K562 (cell line): Measurements from ENCODE around the gene MYBL2. TPM values are rescaled to one million over a fixed set of nuclear protein-coding genes. Genes with fewer than 3 reads are reported as not detected.
A peak's percentile ranks its signal among the peaks of the same experiment; 100 is the strongest.

Source experiments
- CHD1 ChIP-seq: fragments of 200-600 bp; sonication (generic); IDR thresholded peaks from one replicate; pipeline ENCODE4 v1.6.1; 2012; ENCODE audit warnings: mild to moderate bottlenecking, moderate library complexity, low read length, inconsistent platforms
- COPS2 ChIP-seq: fragments of 450-650 bp; conservative IDR thresholded peaks from 2 replicates; pipeline ENCODE4 v1.6.1; 2016; ENCODE audit warnings: mild to moderate bottlenecking, moderate library complexity
- CSDE1 ChIP-seq, 2 experiments: fragments of 450-650 bp; IDR thresholded peaks; 2 replicates each; pipeline ENCODE4 v1.6.1; 2016; ENCODE audit warnings: mild to moderate bottlenecking in 1 of 2
- FOXK1 ChIP-seq: sonication (generic); formaldehyde crosslinking; IDR thresholded peaks from 2 replicates; pipeline ENCODE4 v1.8.0; 2022; ENCODE audit warnings: missing genetic modification reagents, mild to moderate bottlenecking, borderline replicate concordance
- GTF2A2 ChIP-seq: IDR thresholded peaks from 2 replicates; pipeline ENCODE4 v1.6.1; 2016; ENCODE audit warnings: mild to moderate bottlenecking, missing genetic modification characterization, missing compliant biosample characterization
- HNRNPK ChIP-seq: fragments of 200-400 bp; formaldehyde crosslinking; IDR thresholded peaks from one replicate; pipeline ENCODE4 v1.6.1; 2018; ENCODE audit warnings: mild to moderate bottlenecking, low read depth, low read length; ENCODE audit not compliant: poor library complexity, severe bottlenecking
- KLF10 ChIP-seq: fragments of 250-450 bp; sonication (Bioruptor Pico); IDR thresholded peaks from 2 replicates; pipeline ENCODE4 v1.6.1; 2021; ENCODE audit warnings: matching md5 sums
- KLF13 ChIP-seq: fragments of 450-650 bp; IDR thresholded peaks from 2 replicates; pipeline ENCODE4 v1.6.1; 2016; ENCODE audit warnings: missing genetic modification characterization, low read depth, mild to moderate bottlenecking, missing compliant biosample characterization, moderate library complexity, borderline replicate concordance
- MBD2 ChIP-seq: sonication (generic); IDR thresholded peaks from 2 replicates; pipeline ENCODE4 v1.6.1; 2016; ENCODE audit warnings: low read depth, borderline replicate concordance
- MEF2A ChIP-seq: IDR thresholded peaks from 2 replicates; pipeline ENCODE4 v1.6.1; 2011; ENCODE audit warnings: low read depth, mild to moderate bottlenecking, low read length, moderate library complexity; ENCODE audit not compliant: control insufficient read depth
- SMAD2 ChIP-seq: fragments of 150-350 bp; IDR thresholded peaks from 2 replicates; pipeline ENCODE4 v1.6.1; 2014; ENCODE audit warnings: low read depth, mild to moderate bottlenecking, low read length
- ZNF134 ChIP-seq: fragments of 250-450 bp; sonication (Bioruptor Pico); conservative IDR thresholded peaks from 2 replicates; pipeline ENCODE4 v1.4.0; 2020
- ZNF830 ChIP-seq: fragments of 250-450 bp; sonication (Bioruptor Pico); IDR thresholded peaks from 2 replicates; pipeline ENCODE4 v1.5.0; 2021; ENCODE audit warnings: mild to moderate bottlenecking
- polyA plus RNA-seq, 8 experiments: library from polyadenylated mRNA; depleted of rRNA in 4 of 8; stranded (reverse) in 5 of 8; unstranded in 3 of 8; fragments of >200 nt; fragmentation: Nextera tagmentation in 2 of 8; fragmentation: Illumina TruSeq in 1 of 8; extraction: Ambion mirVana in 2 of 8; extraction: Trizol in 1 of 8; gene quantifications; 2 replicates each; pipeline versions ENCODE4 v1.2.1 to v1.2.3, GENCODE V29; 2011 to 2014; ENCODE audit warnings: inconsistent platforms in 1 of 8, missing spikeins in 1 of 8
- total RNA-seq, 7 experiments: library from RNA; depleted of rRNA in 6 of 7; stranded (reverse); fragments of >200 nt in 6 of 7; fragmentation: Illumina TruSeq in 2 of 7; extraction: Trizol in 2 of 7; gene quantifications; 2 replicates each; pipeline versions ENCODE4 v1.2.1 to v1.2.3, GENCODE V29; 2011 to 2021; ENCODE audit warnings: low replicate concordance in 1 of 7
- TF ChIP-seq, protein P1 (sequence below): fragments of 450-650 bp; IDR thresholded peaks from 2 replicates; pipeline ENCODE4 v1.6.1; 2016; ENCODE audit warnings: mild to moderate bottlenecking, moderate library complexity
- TF ChIP-seq, protein P2 (sequence below): fragments of 250-450 bp; sonication (Bioruptor Pico); IDR thresholded peaks from 2 replicates; pipeline ENCODE4 v1.4.0; 2020; ENCODE audit warnings: borderline replicate concordance

The MYBL2 gene
- total and polyA plus RNA-seq, 9 of the 15 experiments (the other 6 are each of a cell fraction or from before 2014, with no cell fraction given), result 4.4 to 169 (median 52.5) TPM

DNA sequence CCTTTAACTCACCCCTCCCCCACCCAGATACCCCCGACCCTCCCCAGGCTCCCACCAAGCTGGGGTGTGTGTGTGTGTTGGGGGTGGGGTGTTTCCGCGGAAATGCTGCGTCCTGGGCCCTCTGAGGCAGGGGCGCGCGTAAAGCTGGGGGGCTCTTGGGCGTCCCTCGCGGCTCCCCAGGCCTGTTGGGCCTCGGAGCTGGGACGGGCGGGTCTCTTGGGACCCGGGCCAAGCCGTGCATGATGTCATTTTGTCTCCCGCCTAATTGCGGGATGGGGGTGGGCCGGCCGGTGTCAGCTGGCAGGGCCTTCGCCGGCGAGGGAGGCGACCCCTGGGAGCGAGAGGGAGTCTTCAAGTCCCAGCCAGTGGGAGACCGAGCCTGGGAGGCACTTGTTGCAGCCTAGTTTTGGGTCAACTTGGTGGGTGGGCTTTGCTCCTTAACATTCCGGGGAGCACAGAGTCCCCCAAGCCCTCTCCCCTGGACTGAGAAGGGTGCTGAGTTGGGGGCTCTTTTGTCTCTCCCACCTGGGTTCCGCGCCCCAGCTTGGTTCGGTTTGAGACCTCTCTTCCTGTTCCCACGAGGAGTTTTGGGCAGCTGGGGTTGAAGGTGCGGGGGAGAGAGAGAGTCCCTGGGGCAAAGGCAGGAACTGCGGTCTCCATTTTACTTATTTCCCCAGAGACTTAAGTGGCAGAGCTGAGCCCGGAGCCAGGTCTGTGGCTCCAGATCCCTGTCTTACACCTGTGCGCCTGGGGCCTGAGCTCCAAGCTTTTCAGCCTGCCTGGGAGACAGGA lies 623 bp downstream of the MYBL2 start (continued):
- TF ChIP-seq, protein P1, sequence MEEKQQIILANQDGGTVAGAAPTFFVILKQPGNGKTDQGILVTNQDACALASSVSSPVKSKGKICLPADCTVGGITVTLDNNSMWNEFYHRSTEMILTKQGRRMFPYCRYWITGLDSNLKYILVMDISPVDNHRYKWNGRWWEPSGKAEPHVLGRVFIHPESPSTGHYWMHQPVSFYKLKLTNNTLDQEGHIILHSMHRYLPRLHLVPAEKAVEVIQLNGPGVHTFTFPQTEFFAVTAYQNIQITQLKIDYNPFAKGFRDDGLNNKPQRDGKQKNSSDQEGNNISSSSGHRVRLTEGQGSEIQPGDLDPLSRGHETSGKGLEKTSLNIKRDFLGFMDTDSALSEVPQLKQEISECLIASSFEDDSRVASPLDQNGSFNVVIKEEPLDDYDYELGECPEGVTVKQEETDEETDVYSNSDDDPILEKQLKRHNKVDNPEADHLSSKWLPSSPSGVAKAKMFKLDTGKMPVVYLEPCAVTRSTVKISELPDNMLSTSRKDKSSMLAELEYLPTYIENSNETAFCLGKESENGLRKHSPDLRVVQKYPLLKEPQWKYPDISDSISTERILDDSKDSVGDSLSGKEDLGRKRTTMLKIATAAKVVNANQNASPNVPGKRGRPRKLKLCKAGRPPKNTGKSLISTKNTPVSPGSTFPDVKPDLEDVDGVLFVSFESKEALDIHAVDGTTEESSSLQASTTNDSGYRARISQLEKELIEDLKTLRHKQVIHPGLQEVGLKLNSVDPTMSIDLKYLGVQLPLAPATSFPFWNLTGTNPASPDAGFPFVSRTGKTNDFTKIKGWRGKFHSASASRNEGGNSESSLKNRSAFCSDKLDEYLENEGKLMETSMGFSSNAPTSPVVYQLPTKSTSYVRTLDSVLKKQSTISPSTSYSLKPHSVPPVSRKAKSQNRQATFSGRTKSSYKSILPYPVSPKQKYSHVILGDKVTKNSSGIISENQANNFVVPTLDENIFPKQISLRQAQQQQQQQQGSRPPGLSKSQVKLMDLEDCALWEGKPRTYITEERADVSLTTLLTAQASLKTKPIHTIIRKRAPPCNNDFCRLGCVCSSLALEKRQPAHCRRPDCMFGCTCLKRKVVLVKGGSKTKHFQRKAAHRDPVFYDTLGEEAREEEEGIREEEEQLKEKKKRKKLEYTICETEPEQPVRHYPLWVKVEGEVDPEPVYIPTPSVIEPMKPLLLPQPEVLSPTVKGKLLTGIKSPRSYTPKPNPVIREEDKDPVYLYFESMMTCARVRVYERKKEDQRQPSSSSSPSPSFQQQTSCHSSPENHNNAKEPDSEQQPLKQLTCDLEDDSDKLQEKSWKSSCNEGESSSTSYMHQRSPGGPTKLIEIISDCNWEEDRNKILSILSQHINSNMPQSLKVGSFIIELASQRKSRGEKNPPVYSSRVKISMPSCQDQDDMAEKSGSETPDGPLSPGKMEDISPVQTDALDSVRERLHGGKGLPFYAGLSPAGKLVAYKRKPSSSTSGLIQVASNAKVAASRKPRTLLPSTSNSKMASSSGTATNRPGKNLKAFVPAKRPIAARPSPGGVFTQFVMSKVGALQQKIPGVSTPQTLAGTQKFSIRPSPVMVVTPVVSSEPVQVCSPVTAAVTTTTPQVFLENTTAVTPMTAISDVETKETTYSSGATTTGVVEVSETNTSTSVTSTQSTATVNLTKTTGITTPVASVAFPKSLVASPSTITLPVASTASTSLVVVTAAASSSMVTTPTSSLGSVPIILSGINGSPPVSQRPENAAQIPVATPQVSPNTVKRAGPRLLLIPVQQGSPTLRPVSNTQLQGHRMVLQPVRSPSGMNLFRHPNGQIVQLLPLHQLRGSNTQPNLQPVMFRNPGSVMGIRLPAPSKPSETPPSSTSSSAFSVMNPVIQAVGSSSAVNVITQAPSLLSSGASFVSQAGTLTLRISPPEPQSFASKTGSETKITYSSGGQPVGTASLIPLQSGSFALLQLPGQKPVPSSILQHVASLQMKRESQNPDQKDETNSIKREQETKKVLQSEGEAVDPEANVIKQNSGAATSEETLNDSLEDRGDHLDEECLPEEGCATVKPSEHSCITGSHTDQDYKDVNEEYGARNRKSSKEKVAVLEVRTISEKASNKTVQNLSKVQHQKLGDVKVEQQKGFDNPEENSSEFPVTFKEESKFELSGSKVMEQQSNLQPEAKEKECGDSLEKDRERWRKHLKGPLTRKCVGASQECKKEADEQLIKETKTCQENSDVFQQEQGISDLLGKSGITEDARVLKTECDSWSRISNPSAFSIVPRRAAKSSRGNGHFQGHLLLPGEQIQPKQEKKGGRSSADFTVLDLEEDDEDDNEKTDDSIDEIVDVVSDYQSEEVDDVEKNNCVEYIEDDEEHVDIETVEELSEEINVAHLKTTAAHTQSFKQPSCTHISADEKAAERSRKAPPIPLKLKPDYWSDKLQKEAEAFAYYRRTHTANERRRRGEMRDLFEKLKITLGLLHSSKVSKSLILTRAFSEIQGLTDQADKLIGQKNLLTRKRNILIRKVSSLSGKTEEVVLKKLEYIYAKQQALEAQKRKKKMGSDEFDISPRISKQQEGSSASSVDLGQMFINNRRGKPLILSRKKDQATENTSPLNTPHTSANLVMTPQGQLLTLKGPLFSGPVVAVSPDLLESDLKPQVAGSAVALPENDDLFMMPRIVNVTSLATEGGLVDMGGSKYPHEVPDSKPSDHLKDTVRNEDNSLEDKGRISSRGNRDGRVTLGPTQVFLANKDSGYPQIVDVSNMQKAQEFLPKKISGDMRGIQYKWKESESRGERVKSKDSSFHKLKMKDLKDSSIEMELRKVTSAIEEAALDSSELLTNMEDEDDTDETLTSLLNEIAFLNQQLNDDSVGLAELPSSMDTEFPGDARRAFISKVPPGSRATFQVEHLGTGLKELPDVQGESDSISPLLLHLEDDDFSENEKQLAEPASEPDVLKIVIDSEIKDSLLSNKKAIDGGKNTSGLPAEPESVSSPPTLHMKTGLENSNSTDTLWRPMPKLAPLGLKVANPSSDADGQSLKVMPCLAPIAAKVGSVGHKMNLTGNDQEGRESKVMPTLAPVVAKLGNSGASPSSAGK, result no peak; the same call in 1 of the 2 replicates
- no peak for TF ChIP-seq KLF10 (CRISPR knock-in tag)
- TF ChIP-seq FOXK1 (CRISPR knock-in tag), result no peak
- TF ChIP-seq, protein P2, sequence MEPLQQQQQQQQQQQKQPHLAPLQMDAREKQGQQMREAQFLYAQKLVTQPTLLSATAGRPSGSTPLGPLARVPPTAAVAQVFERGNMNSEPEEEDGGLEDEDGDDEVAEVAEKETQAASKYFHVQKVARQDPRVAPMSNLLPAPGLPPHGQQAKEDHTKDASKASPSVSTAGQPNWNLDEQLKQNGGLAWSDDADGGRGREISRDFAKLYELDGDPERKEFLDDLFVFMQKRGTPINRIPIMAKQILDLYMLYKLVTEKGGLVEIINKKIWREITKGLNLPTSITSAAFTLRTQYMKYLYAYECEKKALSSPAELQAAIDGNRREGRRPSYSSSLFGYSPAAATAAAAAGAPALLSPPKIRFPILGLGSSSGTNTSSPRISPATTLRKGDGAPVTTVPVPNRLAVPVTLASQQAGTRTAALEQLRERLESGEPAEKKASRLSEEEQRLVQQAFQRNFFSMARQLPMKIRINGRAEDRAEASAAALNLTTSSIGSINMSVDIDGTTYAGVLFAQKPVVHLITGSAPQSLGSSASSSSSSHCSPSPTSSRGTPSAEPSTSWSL (CRISPR knock-in tag), result no peak
- TF ChIP-seq HNRNPK, result no peak
- TF ChIP-seq CSDE1 (IDR thresholded peaks at IDR 0.05), result no peak
- no peak for TF ChIP-seq CHD1
- TF ChIP-seq MBD2, result 0 out of 2 replicates have a peak, but pooled peaks have one; percentile 10
- TF ChIP-seq MEF2A, result no peak
- TF ChIP-seq COPS2, result no peak
- no peak for TF ChIP-seq KLF13 (tag)
- no peak for TF ChIP-seq GTF2A2 (tag)
- no peak for TF ChIP-seq ZNF830 (CRISPR knock-in tag)
- no peak for TF ChIP-seq ZNF134 (CRISPR knock-in tag)
- no peak for TF ChIP-seq SMAD2
